Measurements from ENCODE around the gene C1orf94.
"Not testable (repeated sequence)": the region's sequence is repeated elsewhere in the genome, so short reads cannot be mapped to it uniquely, and the experiment has no call there.

Gene C1orf94

GRCh38 chr1:34165422-34165921 is 11.2 kb upstream of the C1orf94 start:
- DNase-seq, result no peak

DNA sequence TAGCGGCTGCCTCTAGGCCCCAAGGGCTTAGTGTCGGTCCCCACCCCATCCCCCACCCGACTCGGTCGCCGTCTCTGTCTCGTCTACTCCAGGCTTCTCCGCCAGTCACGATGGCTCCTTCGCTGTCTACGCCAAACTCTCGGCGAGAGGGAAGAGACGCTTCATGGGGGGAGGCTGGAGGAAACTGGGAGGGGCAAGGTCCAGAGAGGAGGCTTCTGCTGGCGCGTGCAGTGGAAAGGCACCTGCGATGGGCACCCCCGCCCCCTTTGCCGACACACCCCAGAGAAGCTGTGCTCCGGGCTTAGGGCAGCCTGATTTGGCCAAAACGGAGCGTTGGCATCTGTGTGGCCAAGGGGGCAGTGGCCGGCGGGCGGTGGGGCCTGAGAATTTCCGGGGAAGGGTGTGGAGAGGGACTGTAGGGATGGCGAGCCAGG is 10.5 kb upstream of the C1orf94 start:
- peak; percentile 62 for DNase-seq

GRCh38 chr1:34166625-34167361 is 9.9 kb upstream of the C1orf94 start:
- DNase-seq, result peak; percentile 70

GRCh38 chr1:34167389-34167788 is 9.3 kb upstream of the C1orf94 start:
- no peak for DNase-seq

DNA sequence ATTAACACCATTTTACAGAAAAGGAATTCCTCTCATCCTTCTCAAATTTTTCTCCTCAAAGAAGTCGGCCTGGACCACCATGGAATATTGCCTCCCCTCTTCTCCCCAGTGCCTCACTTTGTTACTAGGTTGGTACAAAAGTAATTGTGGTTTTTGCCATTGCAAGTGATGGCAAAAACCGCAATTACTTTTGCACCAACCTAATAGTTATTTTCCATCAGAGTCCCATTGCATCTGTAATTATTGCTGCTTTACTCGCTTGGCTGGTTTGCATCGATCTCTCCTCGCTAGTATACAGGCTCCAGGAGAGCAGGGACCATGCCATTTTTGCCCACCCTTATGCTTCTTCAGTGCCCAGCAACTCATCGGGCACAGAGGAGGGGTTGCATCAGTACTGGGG is 963 bp upstream of the C1orf94 start:
- DNase-seq, result no peak

DNA sequence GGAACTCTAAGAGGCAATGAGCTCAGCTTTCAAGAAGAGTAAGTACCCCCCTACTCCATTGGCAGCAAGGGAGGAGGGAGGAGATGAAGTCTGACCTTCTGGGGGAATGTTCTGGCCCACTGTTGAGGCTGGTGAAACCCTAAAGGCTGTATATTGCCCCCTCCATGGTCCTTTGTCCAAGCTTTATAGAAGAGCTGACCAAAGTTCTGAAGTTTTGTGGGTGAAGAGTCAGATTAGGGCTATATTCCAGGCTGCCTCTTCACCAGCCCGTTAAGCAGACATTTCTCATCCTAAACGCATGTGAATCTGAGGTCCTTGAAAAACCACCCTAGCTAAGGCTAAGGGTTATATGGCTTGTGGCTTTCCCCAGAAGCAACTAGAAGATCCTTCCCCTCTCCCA is 1.4 kb downstream of the C1orf94 start:
- DNase-seq, result no peak

DNA sequence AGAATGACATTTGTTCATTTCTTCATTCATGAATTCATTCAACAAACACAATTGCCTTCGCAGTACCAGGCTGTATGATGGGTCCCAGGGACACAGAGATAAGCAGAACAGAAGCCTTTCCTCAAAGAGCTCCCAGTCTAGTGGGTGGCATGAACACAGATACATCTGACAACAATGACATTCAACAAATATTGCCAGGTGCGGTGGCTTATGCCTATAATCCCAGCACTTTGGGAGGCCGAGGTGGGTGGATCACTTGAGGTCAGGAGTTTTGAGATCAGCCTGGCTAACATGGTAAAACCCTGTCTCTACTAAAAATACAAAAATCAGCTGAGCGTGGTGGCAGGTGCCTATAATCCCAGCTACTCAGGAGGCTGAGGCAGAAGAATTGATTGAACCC is 6.7 kb downstream of the C1orf94 start:
- not testable (repeated sequence) for DNase-seq

DNA sequence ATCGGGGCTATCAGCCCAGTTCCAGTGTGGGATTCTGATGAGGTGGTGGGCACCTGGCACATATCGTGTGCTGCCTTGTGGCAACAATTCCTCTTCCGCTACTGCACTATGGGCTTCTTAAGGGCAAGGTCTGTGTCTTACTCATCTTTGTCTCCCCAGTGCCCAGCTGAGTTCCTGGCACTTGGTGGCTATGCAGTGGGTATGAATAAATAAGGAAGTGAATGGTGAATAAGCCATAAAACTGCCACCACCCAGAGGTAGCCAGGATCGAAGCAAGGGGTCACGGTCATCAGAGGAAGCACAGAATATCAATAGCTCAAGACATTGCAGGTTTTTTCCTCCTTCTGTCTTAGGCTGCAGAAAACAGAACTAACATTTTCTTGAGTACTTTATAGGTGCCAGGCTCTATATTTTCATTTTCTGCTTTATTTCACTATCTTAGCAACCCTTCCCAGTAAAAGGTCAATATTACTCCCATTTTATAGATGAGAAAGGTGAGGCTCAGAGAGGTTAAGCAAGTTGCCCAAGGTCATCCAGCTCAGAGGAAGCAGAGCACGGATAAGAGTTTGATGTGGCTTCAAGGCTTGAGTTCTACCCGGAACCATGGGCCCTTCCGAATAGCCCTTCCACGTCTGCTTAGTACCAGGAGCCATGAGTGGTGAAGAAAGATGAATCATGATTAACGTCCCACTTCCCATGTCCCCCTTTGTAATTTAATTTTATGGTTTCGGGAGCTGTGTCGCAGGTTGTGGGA is 10.2 kb downstream of the C1orf94 start:
- DNase-seq, result no peak

DNA sequence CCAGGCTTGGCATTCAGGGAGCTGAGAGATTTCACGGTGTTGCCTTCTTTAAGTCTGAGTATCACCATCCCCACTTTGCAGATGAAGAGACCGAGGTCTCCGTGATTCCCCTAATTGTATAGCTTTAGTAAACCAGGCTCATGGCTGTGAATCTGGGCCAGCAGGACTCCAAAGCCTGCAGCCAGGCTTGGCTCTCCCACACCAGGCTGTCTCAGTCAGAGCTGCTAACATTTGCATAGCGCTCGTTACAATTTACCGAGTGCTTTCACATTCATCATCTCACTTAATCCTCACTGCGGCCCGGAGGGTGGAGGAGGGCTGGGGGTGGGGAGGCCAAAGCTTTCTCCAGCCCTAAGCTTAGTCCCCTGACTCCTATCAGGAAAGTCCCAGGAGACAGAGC is 11.7 kb downstream of the C1orf94 start:
- no peak for DNase-seq

GRCh38 chr1:34188985-34189384 is 12.3 kb downstream of the C1orf94 start:
- no peak for DNase-seq

- peak; percentile 5 for DNase-seq
Observed at GRCh38 chr1:34190692-34191091, 14.0 kb downstream of the C1orf94 start.

GRCh38 chr1:34192621-34193020 is 15.9 kb downstream of the C1orf94 start:
- DNase-seq, result no peak

DNA sequence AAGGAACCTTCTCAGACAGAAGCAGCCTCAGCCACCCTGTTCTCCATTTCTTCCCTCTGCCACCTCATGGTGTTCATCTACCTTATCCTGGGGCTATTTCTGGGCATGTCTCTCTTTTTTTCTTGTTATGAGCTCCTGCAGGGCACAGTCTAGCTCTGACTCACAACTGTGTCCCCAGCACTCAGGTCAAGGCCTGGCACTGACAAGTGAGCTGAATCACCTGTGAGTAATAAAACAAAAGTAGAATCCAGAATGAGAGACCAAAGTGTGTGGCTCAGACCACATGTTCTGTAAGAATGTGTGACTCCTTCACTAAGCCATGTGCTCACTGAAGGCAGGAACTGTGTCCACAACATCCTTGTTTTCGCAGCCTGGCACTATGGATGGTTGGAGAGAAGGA is 23.2 kb downstream of the C1orf94 start:
- DNase-seq, result peak; percentile 78

- no peak for DNase-seq
Observed at GRCh38 chr1:34212673-34213072, 36.0 kb downstream of the C1orf94 start.

GRCh38 chr1:34213956-34214355 is 37.2 kb downstream of the C1orf94 start:
- no peak for DNase-seq

DNA sequence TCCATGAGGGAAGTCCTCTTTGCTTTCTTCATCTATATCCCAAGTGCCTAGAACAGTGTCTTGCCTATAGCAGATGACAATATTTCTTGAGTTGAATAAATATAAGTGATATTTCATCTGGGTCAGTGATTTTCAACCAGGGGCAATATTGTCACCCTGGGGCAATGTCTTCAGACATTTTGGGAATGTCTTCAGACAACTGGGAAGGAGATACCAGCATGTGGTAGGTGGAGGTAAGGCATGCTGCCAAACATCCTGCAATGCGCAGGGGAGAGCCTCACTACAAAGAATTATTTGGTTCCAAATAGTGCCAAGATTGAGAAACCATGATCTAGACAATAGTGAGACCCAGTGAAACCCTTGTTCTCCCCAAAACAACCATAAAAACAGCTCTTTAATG is 54.7 kb downstream of the C1orf94 start:
- no peak for DNase-seq

DNA sequence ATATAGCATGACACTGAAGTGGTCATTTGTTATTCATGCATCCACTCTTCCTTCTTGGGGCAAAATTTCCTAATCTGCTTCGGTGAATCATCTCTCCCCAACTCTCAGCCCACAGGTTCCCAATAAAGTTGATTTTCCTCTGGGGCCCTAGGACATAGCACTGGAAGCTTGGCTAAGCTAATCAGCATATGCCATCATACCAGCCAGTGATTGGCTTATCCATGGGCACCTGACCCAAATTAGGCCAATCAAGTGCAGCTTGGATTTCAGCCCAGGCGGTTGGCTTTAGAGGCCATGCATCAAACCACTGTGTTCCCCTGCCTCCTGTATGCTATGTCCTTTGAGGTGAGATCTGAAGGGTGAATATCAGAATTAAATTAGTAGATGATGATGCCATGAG is 58.9 kb downstream of the C1orf94 start:
- peak; percentile 79 for DNase-seq

- no peak for DNase-seq
Observed at GRCh38 chr1:34236089-34236488, 59.4 kb downstream of the C1orf94 start.

GRCh38 chr1:34237151-34237815 is 60.6 kb downstream of the C1orf94 start:
- no peak for DNase-seq

DNA sequence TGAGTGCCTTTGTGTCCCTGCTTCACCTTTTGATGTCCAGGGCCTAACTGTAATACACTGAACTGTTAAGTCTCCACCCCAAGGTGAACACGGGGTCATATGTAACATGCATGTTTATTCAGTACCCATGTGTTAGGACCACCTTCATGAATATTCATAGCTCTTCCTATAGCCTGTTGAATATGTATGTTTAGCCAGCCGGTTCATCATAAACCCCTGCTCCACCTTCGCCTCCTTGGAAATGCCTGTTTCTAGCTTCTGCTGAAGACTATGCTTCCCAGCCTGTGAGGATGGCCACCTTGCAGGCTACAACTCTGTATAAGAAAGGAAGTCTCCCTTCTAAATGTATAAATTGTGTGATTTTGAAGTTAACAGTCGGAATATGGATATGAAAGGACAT is 69.3 kb downstream of the C1orf94 start:
- no peak for DNase-seq

DNA sequence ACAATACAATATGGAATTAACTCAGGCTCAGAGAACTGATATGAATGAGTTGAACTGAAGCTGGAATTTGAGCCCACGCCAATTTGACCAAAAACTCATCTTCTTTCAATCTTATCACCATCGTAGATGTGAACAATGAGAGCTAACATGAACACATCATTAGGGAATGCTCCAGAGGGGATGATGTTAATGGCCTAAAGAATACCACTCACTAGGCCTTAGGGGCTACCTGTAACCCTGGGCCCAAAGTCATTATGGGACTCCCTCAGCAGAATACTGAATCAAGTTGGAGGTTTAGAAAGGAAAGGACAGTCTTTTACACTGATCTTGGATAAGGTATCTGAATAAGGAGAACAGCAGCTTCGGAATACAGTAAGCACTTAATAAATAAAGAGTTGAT is 73.6 kb downstream of the C1orf94 start:
- no peak for DNase-seq

DNA sequence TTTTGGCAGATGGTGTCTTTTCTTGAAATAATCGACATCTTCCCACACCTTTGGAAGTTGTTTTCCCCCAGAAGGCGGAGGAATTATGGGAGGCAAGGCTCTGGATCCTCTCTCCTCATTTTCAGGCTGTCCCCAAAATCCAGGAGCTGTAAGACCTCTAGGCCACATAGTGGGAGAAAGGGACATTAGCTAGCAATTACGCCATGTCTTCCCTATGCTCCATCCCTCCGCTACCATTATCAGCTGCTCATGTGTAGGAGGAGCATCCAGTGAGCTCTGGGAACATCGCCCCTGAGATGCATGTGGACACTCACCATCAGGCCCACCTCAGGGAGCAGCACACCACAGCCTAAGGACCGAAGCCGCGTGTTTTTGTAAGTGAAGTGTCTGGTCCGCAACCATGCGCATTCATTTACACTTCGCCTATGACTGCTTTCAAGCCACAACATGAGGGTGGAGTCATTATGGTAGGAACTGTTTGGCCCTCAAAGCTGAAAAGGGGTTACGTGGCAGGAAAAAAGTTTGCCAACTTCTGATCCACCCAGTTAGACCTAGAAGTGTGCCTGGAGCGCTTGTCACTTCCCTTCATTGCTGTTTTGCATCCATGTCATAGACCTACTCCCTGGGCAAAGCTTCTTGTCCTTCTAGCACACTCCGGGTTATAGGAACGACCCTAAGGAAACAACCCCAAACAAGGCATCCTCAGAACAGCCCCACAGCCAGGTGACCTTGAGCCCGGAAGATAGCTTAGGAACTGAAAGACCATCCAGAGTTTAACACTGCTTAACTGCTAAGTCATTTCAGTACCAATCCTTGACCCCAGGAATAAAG is 85.5 kb downstream of the C1orf94 start:
- DNase-seq, result no peak

- DNase-seq, result no peak
Observed at GRCh38 chr1:34262921-34263320, 86.2 kb downstream of the C1orf94 start.

Measured in T1000 (cell line).